ENCODE results near the gene GAPVD1. TPM values are rescaled to one million over a fixed set of nuclear protein-coding genes. Genes with fewer than 3 reads are reported as not detected.

GAPVD1 gene
- total RNA-seq, 4 donors from 2014 or later = 50.9 to 79.0 (median 53.4) TPM

GRCh38 chr9:125400725-125401716, 139.4 kb downstream of the GAPVD1 start:
- 79 to 85% methylated on average over 12 of the region's 12 CpGs for WGBS, 2 donors
- TF ChIP-seq CTCF (IDR thresholded peaks at IDR 0.05) (no peak), POLR2A (IDR thresholded peaks at IDR 0.05) (no peak)

GRCh38 chr9:125404733-125405132, 143.1 kb downstream of the GAPVD1 start:
- intact Hi-C loops (cut with DNase I; ENCODE audit: low total_unique reads) = loop anchor here (5.0 kb wide), 2 partner anchors 823 to 998 kb away; no protein-coding TSS in a partner anchor
- H3K4me3 ChIP-seq (ENCODE audit: low read depth, poor library complexity, severe bottlenecking) = no peak overlapping the region
- WGBS, 2 donors = 91 to 100% methylated on average over 7 of the region's 7 CpGs
- no peak for TF ChIP-seq CTCF (IDR thresholded peaks at IDR 0.05)
- no peak for TF ChIP-seq POLR2A (IDR thresholded peaks at IDR 0.05)
- no peak for DNase-seq (ENCODE audit: low spot score in 2 of 2)

More at GRCh38 chr9:125400725-125401716, 139.4 kb downstream of the GAPVD1 start:
- DNase-seq (ENCODE audit: low spot score in 2 of 2) = no peak
- intact Hi-C loops (cut with DNase I; ENCODE audit: low total_unique reads) = loop anchor here (5.0 kb wide), 1 partner anchor 1001 kb away; no protein-coding TSS in a partner anchor
- H3K4me3 ChIP-seq (ENCODE audit: low read depth, poor library complexity, severe bottlenecking) = no peak overlapping the region

GRCh38 chr9:125405938-125406809, 144.5 kb downstream of the GAPVD1 start:
- DNase-seq (ENCODE audit: low spot score in 2 of 2) = no peak
- 86 to 89% methylated on average over 15 of the region's 15 CpGs for WGBS, 2 donors
- intact Hi-C loops (cut with DNase I; ENCODE audit: low total_unique reads) = loop anchor here (5.0 kb wide), 1 partner anchor 821 kb away; no protein-coding TSS in a partner anchor
- TF ChIP-seq POLR2A (IDR thresholded peaks at IDR 0.05) = no peak
- TF ChIP-seq CTCF (IDR thresholded peaks at IDR 0.05) = no peak
- H3K4me3 ChIP-seq (ENCODE audit: low read depth, poor library complexity, severe bottlenecking) = no peak overlapping the region

- TF ChIP-seq POLR2A (IDR thresholded peaks at IDR 0.05) (no peak), CTCF (IDR thresholded peaks at IDR 0.05) (no peak)
- H3K4me3 ChIP-seq (ENCODE audit: low read depth, poor library complexity, severe bottlenecking) = no peak overlapping the region
- DNase-seq (ENCODE audit: low spot score in 2 of 2) = no peak
- 93 to 99% methylated on average over 13 of the region's 13 CpGs for WGBS, 2 donors
- intact Hi-C loops (cut with DNase I; ENCODE audit: low total_unique reads) = loop anchor here (5.0 kb wide), 1 partner anchor 821 kb away; no protein-coding TSS in a partner anchor
These were observed 145.1 kb downstream of the GAPVD1 start for GRCh38 chr9:125406810-125407087.

GRCh38 chr9:125407432-125407973, 145.9 kb downstream of the GAPVD1 start:
- H3K4me3 ChIP-seq (ENCODE audit: low read depth, poor library complexity, severe bottlenecking) = no peak overlapping the region
- no peak for TF ChIP-seq POLR2A (IDR thresholded peaks at IDR 0.05)
- no peak for TF ChIP-seq CTCF (IDR thresholded peaks at IDR 0.05)
- intact Hi-C loops (cut with DNase I; ENCODE audit: low total_unique reads) = loop anchor here (5.0 kb wide), 1 partner anchor 820 kb away; no protein-coding TSS in a partner anchor
- DNase-seq (ENCODE audit: low spot score in 2 of 2) = no peak
- 45 to 46% methylated on average over 15 of the region's 17 CpGs for WGBS, 2 donors

All from lower leg skin (tissue), 4 donors.